Measurements from ENCODE around the gene HEATR5B.

The HEATR5B gene

GRCh38 chr2:37090019-37090477 is 5.9 kb upstream of the HEATR5B start:
- Histone ChIP-seq H3K27me3 (ENCODE audit: insufficient read depth, poor library complexity, severe bottlenecking) (no peaks in the 10 kb centered on the region), H3K27ac (ENCODE audit: poor library complexity, severe bottlenecking) (no peak overlapping the region), H3K9me3 (ENCODE audit: severe bottlenecking) (no peaks in the 10 kb centered on the region), H3K4me3 (ENCODE audit: severe bottlenecking) (no peak overlapping the region), H3K36me3 (ENCODE audit: low read depth) (peaks cover 46% of the 10 kb centered on the region), H3K4me1 (ENCODE audit: insufficient read depth, poor library complexity, severe bottlenecking) (peaks cover 5% of the 10 kb centered on the region)
- ATAC-seq (ENCODE audit: low read depth) (no peak), DNase-seq (ENCODE audit: low spot score) (no peak)
- TF ChIP-seq, protein P1, sequence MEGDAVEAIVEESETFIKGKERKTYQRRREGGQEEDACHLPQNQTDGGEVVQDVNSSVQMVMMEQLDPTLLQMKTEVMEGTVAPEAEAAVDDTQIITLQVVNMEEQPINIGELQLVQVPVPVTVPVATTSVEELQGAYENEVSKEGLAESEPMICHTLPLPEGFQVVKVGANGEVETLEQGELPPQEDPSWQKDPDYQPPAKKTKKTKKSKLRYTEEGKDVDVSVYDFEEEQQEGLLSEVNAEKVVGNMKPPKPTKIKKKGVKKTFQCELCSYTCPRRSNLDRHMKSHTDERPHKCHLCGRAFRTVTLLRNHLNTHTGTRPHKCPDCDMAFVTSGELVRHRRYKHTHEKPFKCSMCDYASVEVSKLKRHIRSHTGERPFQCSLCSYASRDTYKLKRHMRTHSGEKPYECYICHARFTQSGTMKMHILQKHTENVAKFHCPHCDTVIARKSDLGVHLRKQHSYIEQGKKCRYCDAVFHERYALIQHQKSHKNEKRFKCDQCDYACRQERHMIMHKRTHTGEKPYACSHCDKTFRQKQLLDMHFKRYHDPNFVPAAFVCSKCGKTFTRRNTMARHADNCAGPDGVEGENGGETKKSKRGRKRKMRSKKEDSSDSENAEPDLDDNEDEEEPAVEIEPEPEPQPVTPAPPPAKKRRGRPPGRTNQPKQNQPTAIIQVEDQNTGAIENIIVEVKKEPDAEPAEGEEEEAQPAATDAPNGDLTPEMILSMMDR (IDR thresholded peaks at IDR 0.05; ENCODE audit: poor library complexity, severe bottlenecking), result no peak

- Histone ChIP-seq H3K27me3 (ENCODE audit: insufficient read depth, poor library complexity, severe bottlenecking) (no peaks in the 10 kb centered on the region), H3K9me3 (ENCODE audit: severe bottlenecking) (no peaks in the 10 kb centered on the region), H3K27ac (ENCODE audit: poor library complexity, severe bottlenecking) (no peak overlapping the region), H3K36me3 (ENCODE audit: low read depth) (peaks cover 19% of the 10 kb centered on the region), H3K4me3 (ENCODE audit: severe bottlenecking) (no peak overlapping the region), H3K4me1 (ENCODE audit: insufficient read depth, poor library complexity, severe bottlenecking) (peaks cover 14% of the 10 kb centered on the region)
- TF ChIP-seq, protein P1 (IDR thresholded peaks at IDR 0.05; ENCODE audit: poor library complexity, severe bottlenecking), result no peak
- ATAC-seq (ENCODE audit: low read depth) (no peak), DNase-seq (ENCODE audit: low spot score) (no peak)
These were observed 1.6 kb upstream of the HEATR5B start for GRCh38 chr2:37085731-37086147.

GRCh38 chr2:37084797-37085196 is 625 bp upstream of the HEATR5B start:
- Histone ChIP-seq H3K4me1 (ENCODE audit: insufficient read depth, poor library complexity, severe bottlenecking) (peaks cover 14% of the 10 kb centered on the region), H3K27ac (ENCODE audit: poor library complexity, severe bottlenecking) (peak overlapping the region; percentile 36), H3K9me3 (ENCODE audit: severe bottlenecking) (no peaks in the 10 kb centered on the region), H3K27me3 (ENCODE audit: insufficient read depth, poor library complexity, severe bottlenecking) (no peaks in the 10 kb centered on the region), H3K36me3 (ENCODE audit: low read depth) (peaks cover 19% of the 10 kb centered on the region), H3K4me3 (ENCODE audit: severe bottlenecking) (peak overlapping the region; percentile 68)
- ATAC-seq (ENCODE audit: low read depth), result no peak
- no peak for DNase-seq (ENCODE audit: low spot score)
- TF ChIP-seq, protein P1 (IDR thresholded peaks at IDR 0.05; ENCODE audit: poor library complexity, severe bottlenecking), result no peak

DNA sequence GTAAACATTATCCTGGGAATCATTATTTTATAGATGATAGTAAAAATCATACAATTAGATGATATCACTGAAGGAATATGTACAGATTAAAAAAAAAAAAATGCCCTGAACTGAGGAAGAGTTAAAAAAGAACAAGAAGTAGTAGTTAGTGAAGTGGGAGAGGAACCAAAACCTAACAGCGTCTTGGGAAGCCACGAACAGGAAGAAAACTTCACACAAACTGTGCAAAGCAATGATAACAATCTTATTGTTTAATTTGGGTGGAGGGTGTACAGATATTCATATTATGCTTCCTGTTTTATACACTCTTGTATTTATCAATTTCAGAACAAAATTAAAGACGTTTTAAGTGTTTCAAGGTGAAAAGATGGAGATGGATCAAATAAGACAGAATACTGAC is 3.5 kb downstream of the HEATR5B start:
- no peak for DNase-seq (ENCODE audit: low spot score)
- H3K9me3 ChIP-seq (ENCODE audit: severe bottlenecking), result no peaks in the 10 kb centered on the region
- TF ChIP-seq, protein P1 (IDR thresholded peaks at IDR 0.05; ENCODE audit: poor library complexity, severe bottlenecking), result no peak
- H3K36me3 ChIP-seq (ENCODE audit: low read depth), result peaks cover 56% of the 10 kb centered on the region
- ATAC-seq (ENCODE audit: low read depth), result no peak
- H3K27me3 ChIP-seq (ENCODE audit: insufficient read depth, poor library complexity, severe bottlenecking), result no peaks in the 10 kb centered on the region
- peaks cover 14% of the 10 kb centered on the region for H3K4me1 ChIP-seq (ENCODE audit: insufficient read depth, poor library complexity, severe bottlenecking)
- no peak overlapping the region for H3K27ac ChIP-seq (ENCODE audit: poor library complexity, severe bottlenecking)
- H3K4me3 ChIP-seq (ENCODE audit: severe bottlenecking), result no peak overlapping the region

DNA sequence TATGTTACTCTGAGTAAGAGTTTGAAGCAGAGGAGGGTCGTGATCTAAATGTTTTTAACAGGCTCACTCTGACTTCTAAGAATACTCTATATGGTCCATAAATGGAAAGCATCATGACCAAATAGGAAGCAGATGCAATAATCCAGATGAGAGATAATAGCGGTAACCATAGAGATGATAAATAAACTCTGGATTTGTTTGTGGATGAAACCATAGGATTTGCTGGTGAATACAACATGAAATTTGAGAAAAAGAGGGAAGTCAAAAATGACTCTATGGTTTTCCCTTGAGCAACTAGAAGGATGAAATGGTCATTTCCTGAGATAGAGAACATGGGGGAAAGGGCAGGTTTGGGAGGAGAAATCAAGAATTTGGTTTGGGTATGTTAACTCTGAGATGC is 3.9 kb downstream of the HEATR5B start:
- peaks cover 11% of the 10 kb centered on the region for H3K4me1 ChIP-seq (ENCODE audit: insufficient read depth, poor library complexity, severe bottlenecking)
- TF ChIP-seq, protein P1 (IDR thresholded peaks at IDR 0.05; ENCODE audit: poor library complexity, severe bottlenecking), result no peak
- no peak overlapping the region for H3K27ac ChIP-seq (ENCODE audit: poor library complexity, severe bottlenecking)
- no peaks in the 10 kb centered on the region for H3K9me3 ChIP-seq (ENCODE audit: severe bottlenecking)
- no peak for DNase-seq (ENCODE audit: low spot score)
- H3K4me3 ChIP-seq (ENCODE audit: severe bottlenecking), result no peak overlapping the region
- peaks cover 61% of the 10 kb centered on the region for H3K36me3 ChIP-seq (ENCODE audit: low read depth)
- ATAC-seq (ENCODE audit: low read depth), result no peak
- no peaks in the 10 kb centered on the region for H3K27me3 ChIP-seq (ENCODE audit: insufficient read depth, poor library complexity, severe bottlenecking)

All from RWPE2 (cell line).